Heart left ventricle (tissue), 16 donors: Measurements from ENCODE around the gene DDX54. TPM values are rescaled to one million over a fixed set of nuclear protein-coding genes. Genes with fewer than 3 reads are reported as not detected.

Experiments
- ATAC-seq, 4 donors: fragments of 200-7000 bp; cut with Tn5 transposase; one replicate each; pipeline ENCODE4 v1.9.1; 2020 to 2022; ENCODE audit warnings: moderate library complexity in 4 of 4, mild to moderate bottlenecking in 3 of 4, moderate number of reproducible peaks in 1 of 4
- DNase-seq, 5 donors: peaks; one replicate each; pipeline ENCODE4 v3.0.0-alpha.2; 2020
- H3K27ac ChIP-seq, 12 donors: fragments of 200-600 bp; sonication (generic) in 4 of 12; one replicate each; pipeline versions ENCODE4 v1.5.0 to v1.8.0; 2016 to 2022; ENCODE audit warnings: mild to moderate bottlenecking in 2 of 12
- H3K27me3 ChIP-seq, 9 donors: fragments of 200-600 bp; sonication (generic) in 2 of 9; one replicate each; pipeline versions ENCODE4 v1.5.1 to v1.8.0; 2016 to 2022; ENCODE audit warnings: mild to moderate bottlenecking in 3 of 9
- H3K36me3 ChIP-seq, 9 donors: fragments of 200-600 bp; sonication (generic) in 2 of 9; one replicate each; pipeline versions ENCODE4 v1.5.0 to v1.8.0; 2018 to 2022; ENCODE audit warnings: mild to moderate bottlenecking in 2 of 9
- H3K4me1 ChIP-seq, 12 donors: fragments of 200-600 bp; sonication (generic) in 4 of 12; one replicate each; pipeline versions ENCODE4 v1.5.0 to v1.8.0; 2016 to 2022; ENCODE audit warnings: mild to moderate bottlenecking in 3 of 12
- H3K4me3 ChIP-seq, 12 donors: fragments of 200-600 bp; sonication (generic) in 4 of 12; one replicate each; pipeline versions ENCODE4 v1.5.0 to v1.8.0; 2017 to 2022; ENCODE audit warnings: mild to moderate bottlenecking in 9 of 12, moderate library complexity in 4 of 12
- H3K9me3 ChIP-seq, 12 donors: fragments of 200-600 bp; sonication (generic) in 4 of 12; one replicate each; pipeline versions ENCODE4 v1.5.0 to v1.8.0; 2016 to 2022; ENCODE audit warnings: mild to moderate bottlenecking in 1 of 12
- CTCF ChIP-seq, 12 donors: fragments of 200-600 bp; sonication (generic) in 4 of 12; IDR thresholded peaks; one replicate each; pipeline versions ENCODE4 v1.5.0 to v1.8.0; 2018 to 2022; ENCODE audit warnings: antibody characterized with exemption in 12 of 12, mild to moderate bottlenecking in 5 of 12
- POLR2A ChIP-seq, 2 donors: fragments of 450-650 bp; IDR thresholded peaks; one replicate each; pipeline ENCODE4 v1.6.1; 2017; ENCODE audit warnings: antibody characterized with exemption in 2 of 2, mild to moderate bottlenecking in 2 of 2, moderate library complexity in 2 of 2
- WGBS, 4 donors: extraction: QIAGEN DNeasy Blood & Tissue Kit in 2 of 4; methylation state at CpG; one replicate each; pipeline versions ENCODE4 v1.1.5 to v1.1.7; 2013 to 2018; 5-methylcytosine and 5-hydroxymethylcytosine counted together
- intact Hi-C, 10 donors: fragments of 100-400 bp; cut with DNase I; formaldehyde crosslinking; loops; one replicate each; pipeline versions ENCODE4 v1.11.1 to v1.14.2; 2022
- polyA plus RNA-seq, 2 donors: library from polyadenylated mRNA; stranded (reverse); fragments of 200-250 nt; gene quantifications; one replicate each; pipeline ENCODE4 v1.2.3, GENCODE V29; 2013
- total RNA-seq, 9 donors: library from RNA; depleted of rRNA in 2 of 9; stranded (reverse); fragments of >200 nt in 2 of 9; fragmentation: NEBNext Ultra II Directional in 3 of 9; extraction: Animal tissue kit (Norgen Biotek cat#: 25700) in 3 of 9; gene quantifications; one replicate each; pipeline versions ENCODE4 v1.1.0 to v1.2.4, GENCODE V29; 2016 to 2023
- donor health status: ischemic (EF 13 %, LVEDD 7.1; RV severe dilation, severe dysfunction).
- donor health status: healthy with polysubstance abuse.
- donor health status: DM: no; HTN: yes; CAD: no.
- donor health status: DM: no; HTN: no; CAD: no.
- donor health status: ischemic (EF 25% LVEDD 6.9; RV normal size, moderate dysfunction).
- donor health status: ischemic (EF 25% LVEDD 5.7; RV mildly dilated, moderate dysfunction).
- donor health status: healthy.
- donor health status: DM: yes; HTN: yes; CAD: no.
- donor health status: ischemic (EF 35%, LVEDD 5.7; RV mildly dilated, moderate dysfunction).
- donor health status: nonischemic (EF 11% LVEDD 7.7; RV severe dilation, severe dysfunction).
- donor health status: DM: yes; HTN: yes; CAD: no.
- donor health status: PGD.
- donor health status: ischemic (EF 29% LVEDD 5.4; RV normal size, mild dysfunction).
- donor health status: nonischemic (EF 23%, LVEDD 6.1; RV moderate dilation, normal function).

Gene DDX54
- total and polyA plus RNA-seq, 11 donors: 23.4 to 60.2 (median 38.2) TPM

GRCh38 chr12:113226696-113227568, 41.7 kb upstream of the DDX54 start:
- intact Hi-C loops: loop anchor here in 5 of 10 donors (1.0 to 10.0 kb wide), 4 partner anchors 17 to 70 kb away; no protein-coding TSS in a partner anchor
- peak in 2 of 12 donors; percentile 14 to 27 for TF ChIP-seq CTCF (IDR thresholded peaks at IDR 0.05)
- TF ChIP-seq POLR2A (IDR thresholded peaks at IDR 0.05): no peak
- DNase-seq: peak in 4 of 5 donors; percentile 63 to 77 (median 69)
- no peaks in the 10 kb centered on the region for H3K27me3 ChIP-seq
- H3K27ac ChIP-seq: peak overlapping the region; percentile 19 to 94 (median 88)
- 54 to 69% (median 60%) methylated on average over 13 of the region's 13 CpGs for WGBS, 4 donors
- no peak overlapping the region for H3K4me3 ChIP-seq
- H3K4me1 ChIP-seq: peaks cover 11 to 93% (median 85%) of the 10 kb centered on the region in 12 donors
- H3K36me3 ChIP-seq: peaks cover 0 to 58% (median 48%) of the 10 kb centered on the region in 9 donors
- peak; percentile 45 to 62 (median 58) for ATAC-seq
- no peaks in the 10 kb centered on the region for H3K9me3 ChIP-seq

GRCh38 chr12:113224955-113225354, 39.7 kb upstream of the DDX54 start:
- H3K4me1 ChIP-seq: peaks cover 11 to 82% (median 73%) of the 10 kb centered on the region in 12 donors
- no peak for ATAC-seq
- intact Hi-C loops: loop anchor here in 5 of 10 donors (5.0 to 10.0 kb wide), 5 partner anchors 32 to 72 kb away; no protein-coding TSS in a partner anchor

GRCh38 chr12:113222730-113223531, 37.7 kb upstream of the DDX54 start:
- H3K4me1 ChIP-seq: peaks cover 9 to 62% (median 53%) of the 10 kb centered on the region in 12 donors
- TF ChIP-seq POLR2A (IDR thresholded peaks at IDR 0.05) (no peak), CTCF (IDR thresholded peaks at IDR 0.05) (no peak)
- intact Hi-C loops: loop anchor here in 3 of 10 donors (2.0 to 10.0 kb wide), 6 partner anchors 22 to 74 kb away; no protein-coding TSS in a partner anchor
- peaks cover 0 to 21% (median 11%) of the 10 kb centered on the region in 9 donors for H3K36me3 ChIP-seq
- ATAC-seq (peak; percentile 14 to 25 (median 20)), DNase-seq (peak; percentile 72 to 83 (median 75))
- no peaks in the 10 kb centered on the region for H3K9me3 ChIP-seq
- 3 to 12% (median 5%) methylated on average over 11 of the region's 11 CpGs for WGBS, 4 donors
- peak overlapping the region; percentile 61 to 98 (median 94) for H3K27ac ChIP-seq
- peak overlapping the region in 11 of 12 donors; percentile 64 to 97 (median 87) for H3K4me3 ChIP-seq
- H3K27me3 ChIP-seq: no peaks in the 10 kb centered on the region

More at GRCh38 chr12:113224955-113225354, 39.7 kb upstream of the DDX54 start:
- H3K27me3 ChIP-seq: no peaks in the 10 kb centered on the region
- H3K9me3 ChIP-seq: no peaks in the 10 kb centered on the region
- peak overlapping the region in 9 of 12 donors; percentile 1 to 98 (median 90) for H3K27ac ChIP-seq
- no peak for DNase-seq
- no peak overlapping the region for H3K4me3 ChIP-seq
- WGBS, 4 donors: 95 to 98% (median 95%) methylated on average over 4 of the region's 4 CpGs
- TF ChIP-seq CTCF (IDR thresholded peaks at IDR 0.05): no peak
- TF ChIP-seq POLR2A (IDR thresholded peaks at IDR 0.05): no peak
- H3K36me3 ChIP-seq: peaks cover 0 to 40% (median 28%) of the 10 kb centered on the region in 9 donors
